SK-N-SH (cell line): Measurements from ENCODE around the gene GABRA5. TPM values are rescaled to one million over a fixed set of nuclear protein-coding genes. Genes with fewer than 3 reads are reported as not detected.
A peak's percentile ranks its signal among the peaks of the same experiment; 100 is the strongest.

ENCODE experiments used
- CTCF ChIA-PET: fragments of 300-600, 350-600 bp; formaldehyde crosslinking; extraction: SDS; loops from one replicate; lab custom pipeline; 2021; lab: Yijun Ruan, JAX
- POLR2A ChIA-PET: fragments of 350-600 bp; sonication (Branson Sonifier 250); formaldehyde crosslinking; extraction: SDS; loops from one replicate; lab custom pipeline; 2020; ENCODE audit warnings: antibody characterized with exemption, inconsistent platforms; lab: Yijun Ruan, JAX
- DNase-seq: peaks from one replicate; pipeline ENCODE4 v3.0.0; 2012
- H2AFZ ChIP-seq: fragments of 200-600 bp; sonication (generic); 2 replicates; pipeline ENCODE4 v1.8.1; 2016; ENCODE audit warnings: antibody characterized with exemption, mild to moderate bottlenecking, low read depth
- H3F3A ChIP-seq: fragments of 200-600 bp; sonication (generic); replicated peaks from 2 replicates; pipeline ENCODE3; 2016; ENCODE audit warnings: antibody characterized with exemption, mild to moderate bottlenecking; ENCODE audit not compliant: insufficient read depth
- H3K27ac ChIP-seq, 2 experiments: fragments of 200-500 bp in 1 of 2; fragments of 200-600 bp in 1 of 2; sonication (Bioruptor generic) in 1 of 2; sonication (generic), shearing (Covaris generic) in 1 of 2; 2 replicates each; pipeline versions ENCODE4 v1.5.1 to v1.6.1; 2014 to 2016; ENCODE audit warnings: low read depth in 2 of 2, inconsistent platforms in 1 of 2, low read length in 1 of 2, mild to moderate bottlenecking in 1 of 2, mixed read lengths in 1 of 2
- H3K27me3 ChIP-seq: fragments of 200-600 bp; sonication (generic), shearing (Covaris generic); 2 replicates; pipeline ENCODE4 v1.6.1; 2016; ENCODE audit warnings: mixed run types; ENCODE audit not compliant: insufficient read depth
- H3K36me3 ChIP-seq, 2 experiments: fragments of 200-500 bp in 1 of 2; fragments of 200-600 bp in 1 of 2; sonication (Bioruptor generic) in 1 of 2; sonication (generic) in 1 of 2; replicated peaks in 1 of 2; 2 replicates each; pipeline versions ENCODE3 to v1.5.1; 2014 to 2016; ENCODE audit warnings: low read length in 1 of 2, mild to moderate bottlenecking in 1 of 2; ENCODE audit not compliant: insufficient read depth in 2 of 2, control insufficient read depth in 1 of 2
- H3K4me1 ChIP-seq, 2 experiments: fragments of 200-500 bp in 1 of 2; fragments of 200-600 bp in 1 of 2; sonication (Bioruptor generic) in 1 of 2; sonication (generic), shearing (Covaris generic) in 1 of 2; 2 replicates each; pipeline versions ENCODE4 v1.5.1 to v1.6.1; 2014 to 2016; ENCODE audit warnings: low read depth in 1 of 2, low read length in 1 of 2, mixed run types in 1 of 2; ENCODE audit not compliant: insufficient read depth in 2 of 2, control insufficient read depth in 1 of 2
- H3K4me2 ChIP-seq: fragments of 200-600 bp; sonication (generic), shearing (Covaris generic); 2 replicates; pipeline ENCODE4 v1.6.1; 2017; ENCODE audit warnings: mixed run types
- H3K4me3 ChIP-seq, 2 experiments: fragments of 200-500 bp in 1 of 2; fragments of 200-600 bp in 1 of 2; sonication (Bioruptor generic) in 1 of 2; sonication (generic), shearing (Covaris generic) in 1 of 2; 2 replicates each; pipeline versions ENCODE4 v1.5.1 to v1.8.1; 2014 to 2016; ENCODE audit warnings: low read depth in 2 of 2, inconsistent platforms in 1 of 2, low read length in 1 of 2, mild to moderate bottlenecking in 1 of 2, mixed read lengths in 1 of 2, moderate library complexity in 1 of 2
- H3K79me2 ChIP-seq: fragments of 200-600 bp; sonication (generic); 2 replicates; pipeline ENCODE4 v1.8.1; 2017; ENCODE audit warnings: mild to moderate bottlenecking; ENCODE audit not compliant: insufficient read depth
- H3K9ac ChIP-seq: fragments of 200-600 bp; sonication (generic); 2 replicates; pipeline ENCODE4 v1.6.1; 2017; ENCODE audit warnings: mixed run types
- H3K9me2 ChIP-seq: fragments of 200-600 bp; sonication (generic); 2 replicates; pipeline ENCODE4 v1.6.1; 2017; ENCODE audit warnings: mixed run types
- H3K9me3 ChIP-seq: fragments of 200-600 bp; sonication (generic); 2 replicates; pipeline ENCODE4 v1.6.1; 2017; ENCODE audit warnings: mixed run types, mild to moderate bottlenecking, moderate library complexity
- H4K20me1 ChIP-seq: fragments of 200-600 bp; sonication (generic); 2 replicates; pipeline ENCODE4 v1.6.1; 2017; ENCODE audit warnings: mild to moderate bottlenecking, mixed run types; ENCODE audit not compliant: insufficient read depth
- CHD2 ChIP-seq: fragments of 150-350 bp; IDR thresholded peaks from 2 replicates; pipeline ENCODE4 v1.6.1; 2018; ENCODE audit warnings: low read length; ENCODE audit not compliant: partially characterized antibody
- FOXJ3 ChIP-seq: sonication (generic); formaldehyde crosslinking; IDR thresholded peaks from 2 replicates; pipeline ENCODE4 v1.5.1; 2020; ENCODE audit warnings: mild to moderate bottlenecking, missing genetic modification reagents
- GATA2 ChIP-seq: sonication (generic); formaldehyde crosslinking; IDR thresholded peaks from 2 replicates; pipeline ENCODE4 v1.5.0; 2020; ENCODE audit warnings: mild to moderate bottlenecking, missing genetic modification reagents
- JUND ChIP-seq: IDR thresholded peaks from 2 replicates; pipeline ENCODE4 v1.4.0; 2012
- NRF1 ChIP-seq: IDR thresholded peaks from 2 replicates; pipeline ENCODE4 v1.6.1; 2012; ENCODE audit warnings: low read depth, mild to moderate bottlenecking, low read length
- RAD21 ChIP-seq: IDR thresholded peaks from 2 replicates; pipeline ENCODE4 v1.6.1; 2012; ENCODE audit warnings: mild to moderate bottlenecking, low read length
- SMC3 ChIP-seq: IDR thresholded peaks from 2 replicates; pipeline ENCODE4 v1.6.1; 2012; ENCODE audit warnings: low read depth, low read length, improper control_type of control experiment
- TAF1 ChIP-seq: IDR thresholded peaks from 2 replicates; pipeline ENCODE4 v1.6.1; 2012; ENCODE audit warnings: low read depth, mild to moderate bottlenecking, low read length, moderate library complexity, borderline replicate concordance
- YY1 ChIP-seq: IDR thresholded peaks from 2 replicates; pipeline ENCODE4 v1.4.0; 2012; ENCODE audit warnings: low read depth, mild to moderate bottlenecking
- WGBS: methylation state at CpG from one replicate; pipeline ENCODE4 v1.1.6; 2017; ENCODE audit warnings: low lambda C conversion rate; 5-methylcytosine and 5-hydroxymethylcytosine counted together
- polyA plus RNA-seq, 3 experiments: library from polyadenylated mRNA; depleted of rRNA; stranded (reverse); fragments of >200 nt; gene quantifications; 2 replicates each; pipeline ENCODE4 v1.2.3, GENCODE V29; 2012
- TF ChIP-seq, protein P1 (sequence below): fragments of 200-600 bp; sonication (generic); IDR thresholded peaks from 2 replicates; pipeline ENCODE4 v1.6.1; 2017; ENCODE audit warnings: antibody characterized with exemption, mild to moderate bottlenecking, moderate library complexity
- TF ChIP-seq, protein P2 (sequence below): IDR thresholded peaks from 2 replicates; pipeline ENCODE4; 2012

Gene GABRA5
- polyA plus RNA-seq, 1 of the 3 experiments (the other 2 are of a cell fraction): not detected

DNA sequence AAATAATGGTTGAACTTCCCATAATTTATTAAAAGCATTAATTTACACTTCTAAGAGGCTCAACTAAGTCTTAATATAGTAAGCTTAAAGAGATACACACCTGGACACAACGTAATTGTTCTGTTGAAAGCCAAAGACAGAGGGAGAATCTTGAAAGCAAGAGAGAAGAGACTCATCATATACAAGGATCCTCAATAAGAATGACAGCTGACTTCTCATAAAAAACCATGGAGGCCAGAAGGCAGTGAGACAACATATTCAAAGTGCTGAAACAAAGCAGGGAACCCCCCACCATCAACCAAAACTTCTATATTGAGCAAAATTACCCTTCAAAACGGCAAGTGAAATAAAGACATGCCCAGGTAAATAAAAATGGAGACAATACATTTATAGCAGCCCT lies 87.5 kb downstream of the GABRA5 start:
- Histone ChIP-seq H3K36me3 (no peaks in the 10 kb centered on the region), H3K9me2 (no peaks in the 10 kb centered on the region), H4K20me1 (no peaks in the 10 kb centered on the region), H2AFZ (no peak overlapping the region), H3K27ac (no peak overlapping the region), H3K9ac (no peak overlapping the region), H3K4me2 (no peak overlapping the region), H3K27me3 (no peaks in the 10 kb centered on the region), H3K9me3 (no peaks in the 10 kb centered on the region), H3F3A (no peaks in the 10 kb centered on the region), H3K4me1 (no peaks in the 10 kb centered on the region), H3K79me2 (no peaks in the 10 kb centered on the region), H3K4me3 (no peak overlapping the region)
- ChIA-PET CTCF (interaction anchor here (1.2 kb wide), 1 partner anchor 63 kb away, joined by 3 read pairs; no protein-coding TSS in a partner anchor), POLR2A (no interaction called here)
- WGBS: 3% methylated on average over 2 of the region's 2 CpGs
- TF ChIP-seq, protein P1, sequence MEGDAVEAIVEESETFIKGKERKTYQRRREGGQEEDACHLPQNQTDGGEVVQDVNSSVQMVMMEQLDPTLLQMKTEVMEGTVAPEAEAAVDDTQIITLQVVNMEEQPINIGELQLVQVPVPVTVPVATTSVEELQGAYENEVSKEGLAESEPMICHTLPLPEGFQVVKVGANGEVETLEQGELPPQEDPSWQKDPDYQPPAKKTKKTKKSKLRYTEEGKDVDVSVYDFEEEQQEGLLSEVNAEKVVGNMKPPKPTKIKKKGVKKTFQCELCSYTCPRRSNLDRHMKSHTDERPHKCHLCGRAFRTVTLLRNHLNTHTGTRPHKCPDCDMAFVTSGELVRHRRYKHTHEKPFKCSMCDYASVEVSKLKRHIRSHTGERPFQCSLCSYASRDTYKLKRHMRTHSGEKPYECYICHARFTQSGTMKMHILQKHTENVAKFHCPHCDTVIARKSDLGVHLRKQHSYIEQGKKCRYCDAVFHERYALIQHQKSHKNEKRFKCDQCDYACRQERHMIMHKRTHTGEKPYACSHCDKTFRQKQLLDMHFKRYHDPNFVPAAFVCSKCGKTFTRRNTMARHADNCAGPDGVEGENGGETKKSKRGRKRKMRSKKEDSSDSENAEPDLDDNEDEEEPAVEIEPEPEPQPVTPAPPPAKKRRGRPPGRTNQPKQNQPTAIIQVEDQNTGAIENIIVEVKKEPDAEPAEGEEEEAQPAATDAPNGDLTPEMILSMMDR: no peak
- TF ChIP-seq, protein P2, sequence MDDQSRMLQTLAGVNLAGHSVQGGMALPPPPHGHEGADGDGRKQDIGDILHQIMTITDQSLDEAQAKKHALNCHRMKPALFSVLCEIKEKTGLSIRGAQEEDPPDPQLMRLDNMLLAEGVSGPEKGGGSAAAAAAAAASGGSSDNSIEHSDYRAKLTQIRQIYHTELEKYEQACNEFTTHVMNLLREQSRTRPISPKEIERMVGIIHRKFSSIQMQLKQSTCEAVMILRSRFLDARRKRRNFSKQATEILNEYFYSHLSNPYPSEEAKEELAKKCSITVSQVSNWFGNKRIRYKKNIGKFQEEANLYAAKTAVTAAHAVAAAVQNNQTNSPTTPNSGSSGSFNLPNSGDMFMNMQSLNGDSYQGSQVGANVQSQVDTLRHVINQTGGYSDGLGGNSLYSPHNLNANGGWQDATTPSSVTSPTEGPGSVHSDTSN: no peak
- no peak for TF ChIP-seq RAD21
- TF ChIP-seq JUND: no peak
- TF ChIP-seq CHD2: no peak
- TF ChIP-seq GATA2 (CRISPR knock-in tag): no peak
- no peak for TF ChIP-seq NRF1
- TF ChIP-seq FOXJ3 (CRISPR knock-in tag): no peak
- no peak for TF ChIP-seq YY1
- TF ChIP-seq TAF1: no peak
- no peak for DNase-seq

DNA sequence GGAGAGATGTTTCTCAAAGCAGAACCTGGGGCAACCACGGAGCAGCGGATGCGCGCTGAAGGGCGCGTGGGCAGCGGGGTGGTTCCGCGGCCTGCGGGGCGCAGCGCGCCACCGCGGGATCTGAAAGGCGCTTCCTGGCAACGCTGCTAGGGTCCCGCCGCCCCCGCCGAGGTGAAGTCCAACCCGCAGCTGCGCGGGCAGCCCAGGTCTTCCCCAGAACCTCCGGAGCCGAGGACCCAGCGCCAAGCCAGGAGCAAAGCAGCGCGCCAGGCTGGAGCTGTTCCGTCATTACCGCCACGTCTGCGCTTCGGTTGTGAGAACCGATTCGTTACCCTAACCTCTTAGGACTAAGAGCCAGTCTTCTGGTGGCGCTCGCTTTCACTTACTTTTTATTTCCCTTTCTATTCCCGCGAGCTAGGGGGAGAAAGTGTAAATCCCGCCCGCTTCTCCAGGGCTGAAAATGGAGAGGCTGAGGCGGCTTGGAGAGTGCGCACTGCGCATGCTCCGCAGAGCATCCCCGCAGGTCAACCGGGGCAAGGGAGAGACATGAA lies 100.9 kb downstream of the GABRA5 start:
- no peaks in the 10 kb centered on the region; a peak in 1 of 4 replicates for H3K4me1 ChIP-seq
- DNase-seq: peak; percentile 90

More for the DNA sequence above, 100.9 kb downstream of the GABRA5 start:
- no peaks in the 10 kb centered on the region for H4K20me1 ChIP-seq
- no peaks in the 10 kb centered on the region for H3K9me3 ChIP-seq
- CTCF ChIA-PET: interaction anchor here (1.0 to 3.8 kb wide), 2 partner anchors 19 to 76 kb away, joined by 3 to 22 read pairs; no protein-coding TSS in a partner anchor
- H2AFZ ChIP-seq: no peak overlapping the region
- no peak for TF ChIP-seq SMC3
- peak; percentile 53; the same call in 1 of the 2 replicates for TF ChIP-seq NRF1
- no peaks in the 10 kb centered on the region for H3K27me3 ChIP-seq
- H3K79me2 ChIP-seq: no peaks in the 10 kb centered on the region
- H3K4me2 ChIP-seq: no peak overlapping the region
- POLR2A ChIA-PET: interaction anchor here (0.7 kb wide), 1 partner anchor 270 kb away, joined by 4 read pairs; no protein-coding TSS in a partner anchor
- peak overlapping the region in 1 of 2 experiments; percentile 73; a peak in 1 of 4 replicates for H3K27ac ChIP-seq
- no peaks in the 10 kb centered on the region for H3K36me3 ChIP-seq
- peak overlapping the region in 1 of 2 experiments; percentile 44; a peak in 2 of 4 replicates for H3K4me3 ChIP-seq
- 18% methylated on average over 23 of the region's 48 CpGs for WGBS
- H3K9me2 ChIP-seq: no peaks in the 10 kb centered on the region
- H3F3A ChIP-seq: no peaks in the 10 kb centered on the region
- no peak overlapping the region for H3K9ac ChIP-seq
